GM20000 (cell line): ENCODE results near the gene PLCH1.
"Not testable (repeated sequence)": the region's sequence is repeated elsewhere in the genome, so short reads cannot be mapped to it uniquely, and the experiment has no call there.

Experiments
- DNase-seq: peaks from one replicate; pipeline ENCODE4 v3.0.0; 2012; ENCODE audit warnings: low spot score
- CTCF ChIP-seq: IDR thresholded peaks from 2 replicates; pipeline ENCODE4 v1.5.1; 2012; ENCODE audit warnings: mild to moderate bottlenecking, control low read depth; ENCODE audit errors: extremely low read depth, missing control alignments

The PLCH1 gene

GRCh38 chr3:155641956-155642355 lies 102.9 kb downstream of the PLCH1 start:
- no peak for DNase-seq
- TF ChIP-seq CTCF, result no peak

DNA sequence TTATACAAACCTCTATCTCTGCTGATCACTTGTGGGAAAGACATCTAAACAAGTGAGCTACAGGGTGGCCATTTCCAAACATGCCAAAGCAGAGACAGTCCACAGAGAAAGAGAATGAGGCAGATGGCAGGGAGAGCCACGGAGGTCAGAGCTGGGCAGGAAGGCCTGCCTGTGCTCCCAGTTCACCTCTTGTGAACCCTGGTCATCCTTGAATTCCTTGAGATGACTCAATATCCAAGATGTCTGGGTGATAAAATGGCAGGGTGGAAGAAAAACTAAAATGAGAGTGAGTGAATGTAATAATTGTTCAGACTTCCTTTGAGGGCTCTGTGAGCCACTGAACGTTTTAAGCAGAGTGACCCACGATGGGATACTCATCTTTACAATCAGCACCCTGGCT lies 104.8 kb downstream of the PLCH1 start:
- no peak for DNase-seq
- no peak for TF ChIP-seq CTCF

DNA sequence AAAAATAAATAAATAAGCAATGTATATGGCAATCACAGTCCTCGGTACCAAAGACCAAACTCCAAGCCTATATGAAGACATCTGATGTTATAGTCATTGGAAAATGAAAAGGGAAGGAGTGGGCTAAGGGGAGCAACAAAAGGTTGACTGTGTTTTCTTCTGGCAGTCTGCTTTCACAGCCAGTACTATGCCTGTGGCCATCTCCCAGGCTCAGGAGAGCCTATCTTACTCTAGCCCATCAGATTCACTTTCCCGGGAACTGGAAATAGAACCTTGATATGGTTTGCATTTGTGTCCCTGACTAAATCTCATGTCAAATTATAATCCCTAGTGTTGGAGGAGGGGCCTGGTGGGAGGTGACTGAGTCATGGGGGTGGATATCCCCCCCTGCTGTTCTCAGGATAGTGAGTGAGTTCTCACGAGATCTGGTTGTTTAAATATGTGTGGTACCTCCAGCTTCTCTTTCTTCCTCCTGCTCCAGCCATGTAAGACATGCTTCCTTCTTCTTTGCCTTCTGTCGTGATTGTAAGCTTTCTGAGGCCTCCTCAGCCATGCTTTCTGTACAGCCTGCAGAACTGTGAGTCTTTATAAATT lies 105.3 kb downstream of the PLCH1 start:
- no peak for TF ChIP-seq CTCF
- DNase-seq, result no peak

- DNase-seq, result not testable (repeated sequence)
Measured at GRCh38 chr3:155638461-155638860, 106.4 kb downstream of the PLCH1 start.

DNA sequence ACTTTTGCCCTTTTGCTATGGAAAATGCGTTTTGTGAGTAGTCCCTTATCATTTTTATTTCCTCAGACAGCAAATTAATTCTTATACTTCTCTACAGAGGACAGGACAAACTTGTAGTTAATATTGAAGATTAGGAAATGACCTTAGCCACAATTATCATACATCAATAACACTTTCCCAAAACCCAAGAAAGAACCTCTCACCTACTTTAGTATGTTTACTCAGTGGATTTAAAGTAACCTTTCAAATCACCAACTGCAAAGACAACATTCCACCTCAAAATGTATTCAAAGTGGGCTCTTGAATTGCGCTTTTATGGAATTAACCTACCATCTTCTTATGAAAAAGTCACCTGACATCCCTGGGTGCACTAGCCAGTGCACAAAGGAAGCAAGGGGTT lies 107.3 kb downstream of the PLCH1 start:
- no peak for TF ChIP-seq CTCF
- DNase-seq, result no peak

GRCh38 chr3:155635056-155635455 lies 109.8 kb downstream of the PLCH1 start:
- TF ChIP-seq CTCF, result no peak
- DNase-seq, result no peak

DNA sequence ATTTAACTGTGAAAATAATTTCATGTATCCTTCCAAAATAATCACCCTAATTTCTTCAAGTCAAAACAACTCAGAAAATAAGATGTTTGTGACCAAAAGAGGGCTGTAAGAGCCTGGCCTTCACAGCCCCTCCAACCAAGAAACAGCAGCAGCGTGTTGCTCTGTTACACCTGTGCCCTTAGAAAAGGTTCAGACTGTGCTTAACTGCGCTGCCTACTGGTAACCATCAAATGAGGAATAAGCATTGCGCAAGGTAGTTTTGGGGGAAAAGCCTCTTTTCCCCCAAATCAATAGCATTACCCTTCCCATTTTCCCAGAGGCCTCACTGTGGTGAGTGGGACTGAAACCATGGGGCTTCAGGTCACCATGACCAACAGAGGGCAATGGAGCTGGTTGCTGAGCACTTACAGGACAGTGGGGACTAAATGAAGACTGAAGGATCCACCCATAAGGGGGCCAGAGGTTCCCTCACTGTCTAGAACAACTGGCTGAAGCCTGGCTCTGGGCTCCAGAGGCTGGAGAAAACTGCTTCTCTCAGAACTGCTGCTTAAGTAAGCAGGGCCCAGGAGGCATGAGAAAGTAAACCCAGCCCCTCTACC lies 110.7 kb downstream of the PLCH1 start:
- TF ChIP-seq CTCF, result no peak
- DNase-seq, result no peak
